GM19240 (cell line): ENCODE results near the gene ALDH3B2.
"Not testable (repeated sequence)": the region's sequence is repeated elsewhere in the genome, so short reads cannot be mapped to it uniquely, and the experiment has no call there.

Experiments
- DNase-seq: peaks from one replicate; pipeline ENCODE4 v3.0.0; 2011; ENCODE audit warnings: low spot score; ENCODE audit not compliant: insufficient read length

The ALDH3B2 gene

DNA sequence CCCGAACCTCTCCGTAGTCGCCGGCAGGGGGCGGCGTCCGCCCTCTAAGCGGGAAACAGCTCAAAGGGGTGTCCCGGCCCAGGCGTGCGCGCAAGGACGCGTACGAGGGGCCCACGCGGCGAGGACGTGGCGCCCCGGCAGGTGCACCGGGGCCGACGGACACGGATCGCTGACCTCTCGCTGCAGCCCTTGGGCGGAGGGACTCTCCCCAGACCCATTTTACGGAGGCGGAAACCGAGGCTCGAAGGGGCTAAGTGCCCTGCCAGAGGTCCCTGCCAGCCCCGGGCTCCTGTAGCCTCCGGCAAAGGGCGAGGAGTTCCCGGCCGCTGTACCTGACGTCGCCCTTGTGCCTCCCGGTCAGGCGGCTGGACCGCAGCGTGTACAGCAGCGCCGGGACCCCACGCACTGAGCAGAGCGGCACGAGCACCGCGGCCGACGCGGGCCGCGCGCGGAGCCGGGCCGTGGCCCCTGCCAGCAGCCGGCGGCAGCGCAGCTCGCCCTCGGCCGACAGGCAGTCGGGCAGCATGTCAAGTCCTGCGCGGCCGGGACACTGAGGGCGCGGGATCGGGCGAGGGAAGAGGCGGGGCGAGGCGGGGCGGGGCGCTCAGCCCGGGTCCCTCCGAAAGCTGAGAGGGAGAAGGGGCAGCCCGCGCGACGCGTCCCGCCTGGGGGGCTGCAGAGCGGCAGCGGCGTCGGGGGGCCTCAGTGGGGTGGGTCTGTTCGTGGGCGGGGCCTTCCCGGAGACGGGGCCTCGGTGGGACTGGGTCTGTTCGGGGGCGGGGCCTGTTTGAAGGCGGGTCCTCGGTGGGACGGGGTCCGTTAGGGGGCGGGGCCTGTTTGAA lies 44.8 kb downstream of the ALDH3B2 start, which contains the start of gene NUDT8:
NUDT8 (minus strand) TSS at position 552 of the 842 bp plus-strand sequence; CDS start at position 526, 26 bp downstream.
- DNase-seq = peak; percentile 83

DNA sequence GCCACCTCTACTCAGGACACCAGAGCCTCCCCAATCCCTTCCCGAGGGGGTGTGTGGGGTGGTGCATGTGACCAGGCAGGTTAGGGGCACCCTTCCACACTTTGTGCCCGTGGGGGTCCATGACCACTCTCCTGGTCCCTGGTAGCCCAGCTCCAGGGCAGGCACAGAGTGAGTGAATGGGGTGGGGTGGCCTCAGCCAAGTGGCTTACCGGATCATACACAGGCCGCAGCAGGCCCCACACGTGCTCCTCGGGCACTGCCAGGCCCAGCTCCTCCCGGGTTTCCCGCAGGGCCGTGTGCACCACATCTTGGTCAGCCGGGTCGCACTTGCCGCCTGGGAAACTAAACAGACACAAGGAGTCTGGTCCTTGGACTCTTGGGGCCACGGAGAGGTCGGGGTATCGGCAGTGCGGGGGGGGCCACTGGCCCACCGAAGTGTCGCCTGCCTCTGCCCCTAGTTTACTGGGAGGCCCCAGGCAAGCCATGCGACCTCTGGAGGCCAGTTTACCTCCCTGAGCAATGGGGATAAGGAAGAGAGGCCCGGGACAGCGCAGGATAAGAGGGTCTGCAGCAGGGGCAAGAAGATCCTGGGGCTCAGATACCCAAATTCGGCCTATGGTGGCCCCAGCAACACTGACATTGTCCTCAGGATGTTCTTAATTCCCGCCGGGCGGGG lies 45.6 kb downstream of the ALDH3B2 start:
- no peak for DNase-seq

DNA sequence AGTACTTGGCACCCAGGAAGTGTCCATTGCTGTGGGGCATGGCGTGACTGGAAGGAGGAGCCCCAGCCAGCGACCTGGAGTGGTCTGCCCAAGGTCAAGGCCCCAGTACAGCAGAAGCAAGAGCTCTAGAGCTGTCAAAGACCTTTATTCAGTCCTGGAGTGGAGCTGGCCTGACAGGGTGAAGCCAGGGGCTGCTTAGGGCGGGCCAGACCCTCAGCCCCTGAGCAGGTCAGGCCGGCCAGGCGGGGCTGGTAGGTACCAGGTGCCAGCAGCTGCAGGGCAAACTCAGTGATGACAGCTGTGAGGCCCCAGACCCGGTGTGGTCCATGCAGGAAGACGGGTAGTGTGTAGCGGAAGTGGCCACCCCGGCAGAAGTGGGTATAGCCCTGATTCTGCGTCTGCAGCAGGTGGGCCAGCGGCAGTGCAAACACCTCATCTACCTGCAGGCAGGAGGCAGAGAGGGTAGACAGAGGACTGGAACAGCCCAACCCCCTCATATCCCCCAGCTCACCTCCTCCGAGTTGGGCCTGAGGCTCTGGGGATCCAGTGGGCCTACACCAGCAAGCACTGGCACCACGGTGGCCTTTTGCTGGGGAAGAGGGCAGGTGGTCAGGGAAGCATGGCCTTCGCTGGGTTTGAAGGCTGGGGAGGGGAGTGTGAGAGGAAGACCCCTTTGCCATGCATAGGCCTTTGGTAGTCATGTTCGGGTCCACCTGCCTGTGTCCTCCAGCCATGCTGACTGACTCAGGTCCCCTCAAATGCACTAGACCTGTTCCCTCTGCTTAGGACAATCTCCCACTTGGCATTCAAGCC lies 46.4 kb downstream of the ALDH3B2 start:
- no peak for DNase-seq

DNA sequence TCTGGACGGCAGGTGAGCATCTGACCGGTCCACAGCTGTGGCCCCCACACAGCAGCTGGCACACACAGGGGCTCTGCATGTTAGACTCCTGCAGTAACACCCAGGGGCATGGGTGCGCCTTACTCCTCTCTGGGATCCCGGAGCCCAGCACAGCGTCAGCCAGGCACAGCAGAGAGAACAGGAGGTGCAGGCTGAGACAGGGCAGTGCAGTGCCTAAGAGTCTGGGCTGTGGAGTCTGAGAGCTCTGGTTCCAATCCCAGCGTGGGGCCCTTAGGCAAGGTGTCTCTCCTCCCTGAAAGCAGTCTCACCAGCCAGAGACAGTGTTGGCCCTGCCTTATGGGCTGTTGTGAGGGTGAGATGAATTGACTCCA lies 47.0 kb downstream of the ALDH3B2 start:
- no peak for DNase-seq

DNA sequence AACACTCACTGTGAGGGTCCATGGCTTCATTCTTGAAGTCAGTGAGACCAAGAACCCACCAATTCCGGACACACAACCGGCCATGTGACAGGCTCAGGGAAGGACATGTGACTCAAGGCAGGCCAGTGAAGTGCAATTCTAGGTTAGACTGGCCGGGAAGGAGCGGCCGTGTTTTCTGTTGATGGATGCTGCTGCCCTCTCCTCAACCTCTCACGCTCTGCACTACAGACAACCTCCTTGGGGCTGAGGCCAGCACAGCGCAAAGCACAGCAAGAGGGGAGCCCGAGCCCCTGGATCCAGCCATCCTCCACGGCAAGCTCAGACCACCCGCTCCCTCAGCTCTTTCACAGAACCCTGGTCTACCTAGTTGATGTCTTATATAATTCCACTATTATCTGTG lies 47.5 kb downstream of the ALDH3B2 start:
- DNase-seq = no peak

DNA sequence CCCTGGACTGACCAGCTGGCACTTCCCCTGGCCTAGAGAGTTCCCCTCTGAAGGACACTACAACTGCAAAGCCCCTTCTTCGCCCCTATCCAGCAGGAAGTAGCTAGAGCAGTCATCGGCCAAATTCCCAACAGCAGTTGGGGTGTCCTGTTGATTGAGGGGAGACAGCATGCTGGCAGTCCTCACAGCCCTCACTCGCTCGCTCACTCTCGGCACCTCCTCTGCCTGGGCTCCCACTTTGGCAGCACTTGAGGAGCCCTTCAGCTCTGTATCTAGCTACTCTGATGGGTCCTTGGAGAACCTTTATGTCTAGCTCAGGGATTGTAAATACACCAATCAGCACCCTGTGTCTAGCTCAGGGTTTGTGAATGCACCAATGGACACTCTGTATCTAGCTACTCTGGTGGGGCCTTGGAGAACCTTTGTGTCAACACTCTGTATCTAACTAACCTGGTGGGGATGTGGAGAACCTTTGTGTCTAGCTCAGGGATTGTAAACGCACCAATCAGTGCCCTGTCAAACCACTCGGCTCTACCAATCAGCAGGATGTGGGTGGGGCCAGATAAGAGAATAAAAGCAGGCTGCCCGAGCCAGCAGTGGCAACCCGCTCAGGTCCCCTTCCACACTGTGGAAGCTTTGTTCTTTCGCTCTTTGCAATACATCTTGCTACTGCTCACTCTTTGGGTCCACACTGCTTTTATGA lies 48.1 kb downstream of the ALDH3B2 start:
- not testable (repeated sequence) for DNase-seq

DNA sequence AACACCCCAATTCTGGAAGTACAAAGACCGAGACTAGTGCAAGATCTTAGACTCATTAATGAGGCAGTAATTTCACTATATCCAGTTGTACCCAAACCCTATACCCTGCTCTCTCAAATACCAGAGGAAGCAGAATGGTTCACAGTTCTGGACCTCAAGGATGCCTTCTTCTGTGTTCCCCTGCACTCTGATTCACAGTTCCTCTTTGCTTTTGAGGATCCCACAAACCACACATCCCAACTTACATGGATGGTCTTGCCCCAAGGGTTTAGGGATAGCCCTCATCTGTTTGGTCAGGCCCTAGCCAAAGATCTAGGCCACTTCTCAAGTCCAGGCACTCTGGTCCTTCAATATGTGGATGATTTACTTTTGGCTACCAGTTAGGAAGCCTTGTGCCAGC lies 50.6 kb downstream of the ALDH3B2 start:
- DNase-seq = not testable (repeated sequence)

DNA sequence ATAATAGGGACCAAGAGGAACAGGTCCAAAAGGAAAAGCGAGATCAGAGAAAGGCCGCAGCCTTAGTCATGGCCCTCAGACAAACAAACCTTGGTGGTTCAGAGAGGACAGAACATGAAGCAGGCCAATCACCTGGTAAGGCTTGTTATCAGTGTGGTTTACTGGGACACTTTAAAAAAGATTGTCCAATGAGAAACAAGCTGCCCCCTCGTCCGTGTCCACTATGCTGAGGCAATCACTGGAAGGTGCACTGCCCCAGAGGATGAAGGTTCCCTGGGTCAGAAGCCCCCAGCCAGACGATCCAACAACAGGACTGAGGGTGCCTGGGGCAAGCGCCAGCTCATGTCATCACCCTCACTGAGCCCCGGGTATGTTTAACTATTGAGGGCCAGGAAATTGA lies 51.5 kb downstream of the ALDH3B2 start:
- not testable (repeated sequence) for DNase-seq

DNA sequence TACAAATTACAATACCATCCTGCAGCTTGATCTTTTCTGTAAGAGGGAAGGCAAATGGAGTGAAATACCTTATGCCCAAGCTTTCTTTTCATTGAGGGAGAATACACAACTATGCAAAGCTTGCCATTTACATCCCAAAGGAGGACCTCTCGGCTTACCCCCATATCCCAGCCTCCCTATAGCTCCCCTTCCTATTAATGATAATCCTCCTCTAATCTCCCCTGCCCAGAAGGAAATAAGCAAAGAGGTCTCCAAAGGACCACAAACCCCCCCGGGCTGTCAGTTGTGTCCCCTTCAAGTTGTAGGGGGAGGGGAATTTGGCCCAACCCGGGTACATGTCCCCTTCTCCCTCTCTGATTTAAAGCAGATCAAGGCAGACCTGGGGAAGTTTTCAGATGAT lies 52.5 kb downstream of the ALDH3B2 start:
- not testable (repeated sequence) for DNase-seq

DNA sequence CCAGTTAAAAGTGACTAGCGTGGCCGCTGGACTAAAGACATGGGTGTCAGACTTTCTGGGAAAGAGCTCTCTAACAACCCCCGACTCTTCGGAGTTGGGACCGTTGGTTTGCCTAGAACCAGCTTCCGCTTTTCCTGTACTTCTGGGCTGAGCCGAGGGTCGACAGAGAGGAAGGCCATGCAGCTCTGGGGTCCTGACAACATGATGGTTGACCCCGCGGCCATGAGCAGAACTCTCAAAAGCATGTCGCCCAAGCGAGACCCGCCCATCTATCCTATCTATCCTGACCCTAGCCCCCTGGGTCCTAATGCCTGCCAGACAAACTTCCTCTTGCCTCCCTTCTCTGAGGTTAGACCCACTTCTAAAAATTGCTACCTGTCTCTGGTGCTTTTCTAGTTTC lies 53.8 kb downstream of the ALDH3B2 start:
- DNase-seq = not testable (repeated sequence)

DNA sequence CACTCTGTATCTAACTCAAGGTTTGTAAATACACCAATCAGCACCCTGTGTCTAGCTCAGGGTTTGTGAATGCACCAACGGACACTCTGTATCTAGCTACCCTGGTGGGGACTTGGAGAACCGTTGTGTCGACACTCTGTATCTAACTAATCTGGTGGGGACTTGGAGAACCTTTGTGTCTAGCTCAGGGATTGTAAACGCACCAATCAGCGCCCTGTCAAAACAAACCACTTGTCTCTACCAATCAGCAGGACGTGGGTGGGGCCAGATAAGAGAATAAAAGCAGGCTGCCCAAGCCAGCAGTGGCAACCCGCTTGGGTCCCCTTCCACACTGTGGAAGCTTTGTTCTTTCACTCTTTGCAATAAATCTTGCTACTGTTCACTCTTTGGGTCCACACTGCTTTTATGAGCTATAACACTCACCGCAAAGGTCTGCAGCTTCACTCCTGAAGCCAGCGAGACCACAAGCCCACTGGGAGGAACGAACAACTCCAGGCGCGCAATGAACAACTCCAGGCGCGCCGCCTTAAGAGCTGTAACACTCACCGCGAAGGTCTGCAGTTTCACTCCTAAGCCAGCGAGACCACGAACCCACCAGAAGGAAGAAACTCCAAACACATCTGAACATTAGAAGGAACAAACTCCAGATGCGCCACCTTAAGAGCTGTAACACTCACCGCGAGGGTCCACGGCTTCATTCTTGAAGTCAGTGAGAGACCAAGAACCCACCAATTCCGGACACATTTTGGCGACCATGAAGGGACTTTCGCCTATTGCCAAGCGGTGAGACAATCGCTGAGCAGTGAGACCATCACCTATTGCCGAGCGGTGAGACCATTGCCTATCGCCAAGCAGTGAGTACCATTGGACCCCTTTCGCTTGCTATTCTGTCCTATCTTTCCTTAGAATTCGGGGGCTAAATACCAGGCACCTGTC lies 54.5 kb downstream of the ALDH3B2 start:
- DNase-seq = not testable (repeated sequence)

DNA sequence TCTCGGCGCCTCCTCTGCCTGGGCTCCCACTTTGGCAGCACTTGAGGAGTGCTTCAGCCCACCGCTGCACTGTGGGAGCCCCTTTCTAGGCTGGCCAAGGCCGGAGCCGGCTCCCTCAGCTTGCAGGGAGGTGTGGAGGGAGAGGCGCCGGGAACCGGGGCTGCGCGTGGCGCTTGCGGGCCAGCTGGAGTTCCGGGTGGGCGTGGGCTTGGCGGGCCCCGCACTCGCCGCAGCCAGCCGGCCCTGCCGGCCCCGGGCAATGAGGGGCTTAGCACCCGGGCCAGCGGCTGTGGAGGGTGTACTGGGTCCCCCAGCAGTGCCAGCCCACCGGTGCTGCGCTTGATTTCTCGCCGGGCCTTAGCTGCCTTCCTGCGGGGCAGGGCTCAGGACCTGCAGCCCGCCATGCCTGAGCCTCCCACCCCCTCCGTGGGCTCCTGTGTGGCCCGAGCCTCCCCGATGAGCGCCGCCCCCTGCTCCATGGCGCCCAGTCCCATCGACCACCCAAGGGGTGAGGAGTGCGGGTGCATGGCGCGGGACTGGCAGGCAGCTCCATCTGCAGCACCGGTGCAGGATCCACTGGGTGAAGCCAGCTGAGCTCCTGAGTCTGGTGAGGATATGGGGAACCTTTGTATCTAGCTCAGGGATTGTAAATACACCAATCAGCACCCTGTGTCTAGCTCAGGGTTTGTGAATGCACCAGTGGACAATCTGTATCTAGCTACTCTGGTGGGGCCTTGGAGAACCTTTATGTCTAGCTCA lies 55.3 kb downstream of the ALDH3B2 start:
- DNase-seq = not testable (repeated sequence)

DNA sequence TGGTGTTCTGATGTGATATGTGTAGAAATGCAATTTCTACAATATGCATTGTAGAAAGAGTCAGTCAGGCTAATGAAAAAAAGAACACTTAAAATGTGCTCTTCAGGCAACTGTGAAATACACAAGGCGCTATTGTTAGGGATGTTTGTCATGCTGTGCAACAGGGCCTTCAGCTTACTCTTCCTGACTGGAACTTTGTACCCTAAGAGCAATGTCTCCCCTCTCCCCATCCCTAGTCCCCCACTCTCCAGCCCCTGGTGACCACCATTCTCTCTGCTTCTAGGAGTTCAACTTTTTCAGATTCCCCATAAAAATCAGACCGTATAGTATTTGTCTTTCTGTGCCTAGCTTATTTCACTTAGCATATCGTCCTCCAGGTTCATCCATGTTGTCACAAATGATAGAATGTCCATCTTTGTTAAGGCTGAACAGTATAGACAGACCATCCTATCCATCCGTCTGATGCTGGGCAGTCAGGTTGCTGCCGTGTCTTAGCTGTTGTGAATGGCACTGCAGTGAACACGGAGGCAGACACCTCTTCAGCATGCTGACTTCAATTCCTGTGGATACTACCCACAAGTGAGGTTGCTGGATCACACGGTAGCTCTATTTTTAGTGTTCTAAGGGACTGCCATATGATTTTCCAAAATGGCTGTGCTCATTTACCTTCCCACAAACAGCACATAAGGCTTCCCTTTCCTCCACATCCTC lies 57.0 kb downstream of the ALDH3B2 start:
- no peak for DNase-seq

DNA sequence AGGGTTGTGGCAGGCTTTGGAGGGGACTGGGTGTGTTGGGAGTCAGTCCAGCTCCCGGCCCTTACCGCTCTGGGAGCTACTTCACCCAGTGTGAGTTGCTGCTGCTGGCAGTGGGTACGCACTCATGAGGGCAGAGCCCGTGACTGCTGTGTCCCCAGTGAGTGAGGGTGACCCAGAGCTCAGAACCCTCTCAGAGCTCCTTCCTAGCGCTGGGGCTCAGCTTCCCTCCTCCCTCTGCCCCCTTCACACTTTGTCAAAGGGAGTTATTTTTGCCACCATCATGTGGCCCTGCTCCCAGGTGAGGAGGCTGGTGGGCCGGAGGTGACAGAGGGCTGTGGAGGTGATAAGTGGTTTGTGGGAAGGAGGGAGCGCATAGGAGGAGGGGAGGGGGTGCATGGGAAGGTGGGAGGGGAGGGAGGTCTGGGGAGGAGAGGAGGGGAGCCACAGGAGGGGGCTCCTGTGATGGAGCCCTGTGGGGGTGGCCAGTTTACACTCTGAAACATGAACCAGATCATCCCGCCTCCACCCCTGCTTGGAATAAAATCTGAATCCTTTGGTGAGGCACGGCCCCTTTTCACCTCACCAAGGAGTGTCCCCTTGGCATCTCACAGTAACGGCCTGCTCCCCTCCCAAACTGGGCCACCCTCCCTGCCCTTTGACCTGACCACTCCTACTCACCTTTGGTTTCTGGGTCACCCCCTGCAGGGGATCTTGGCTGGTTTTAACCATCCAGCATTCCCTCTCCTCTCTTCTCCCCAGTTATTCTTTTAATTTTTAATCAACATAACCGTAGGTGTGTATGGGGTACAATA lies 57.8 kb downstream of the ALDH3B2 start:
- DNase-seq = no peak

DNA sequence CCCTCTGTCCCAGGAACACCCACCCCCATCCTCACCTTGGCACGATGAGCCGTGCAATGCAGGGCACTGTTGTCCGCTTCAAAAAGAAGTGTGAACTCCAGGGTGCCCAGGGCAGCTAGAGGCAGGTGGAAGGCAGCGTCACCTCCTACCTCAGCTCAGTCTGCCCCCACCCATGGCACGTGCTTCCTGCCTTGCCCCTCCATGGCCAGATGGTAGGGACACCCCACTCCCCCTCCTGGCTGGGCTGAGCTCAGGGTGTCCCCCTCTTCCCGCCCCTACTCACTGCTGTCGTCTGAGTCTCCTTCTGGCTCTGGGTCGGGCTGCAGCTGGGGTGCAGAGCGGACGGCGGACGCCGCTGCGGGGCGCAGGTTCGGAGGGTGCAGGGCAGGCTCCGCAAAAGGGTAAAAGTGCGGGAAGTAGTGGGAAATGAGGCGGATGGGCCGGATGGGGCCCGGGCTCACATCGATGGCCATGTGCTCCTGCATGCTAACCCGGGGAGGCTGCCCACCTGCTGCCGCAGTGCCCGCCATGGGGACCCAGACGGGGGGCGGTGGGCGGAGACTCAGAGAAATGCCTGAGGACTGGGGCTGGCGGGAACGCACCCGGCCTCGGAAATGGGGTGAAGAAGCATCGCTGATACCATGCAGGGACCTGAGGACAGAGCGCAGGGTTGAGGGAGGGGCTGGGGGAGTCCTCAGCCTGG lies 58.5 kb downstream of the ALDH3B2 start:
- DNase-seq = no peak

DNA sequence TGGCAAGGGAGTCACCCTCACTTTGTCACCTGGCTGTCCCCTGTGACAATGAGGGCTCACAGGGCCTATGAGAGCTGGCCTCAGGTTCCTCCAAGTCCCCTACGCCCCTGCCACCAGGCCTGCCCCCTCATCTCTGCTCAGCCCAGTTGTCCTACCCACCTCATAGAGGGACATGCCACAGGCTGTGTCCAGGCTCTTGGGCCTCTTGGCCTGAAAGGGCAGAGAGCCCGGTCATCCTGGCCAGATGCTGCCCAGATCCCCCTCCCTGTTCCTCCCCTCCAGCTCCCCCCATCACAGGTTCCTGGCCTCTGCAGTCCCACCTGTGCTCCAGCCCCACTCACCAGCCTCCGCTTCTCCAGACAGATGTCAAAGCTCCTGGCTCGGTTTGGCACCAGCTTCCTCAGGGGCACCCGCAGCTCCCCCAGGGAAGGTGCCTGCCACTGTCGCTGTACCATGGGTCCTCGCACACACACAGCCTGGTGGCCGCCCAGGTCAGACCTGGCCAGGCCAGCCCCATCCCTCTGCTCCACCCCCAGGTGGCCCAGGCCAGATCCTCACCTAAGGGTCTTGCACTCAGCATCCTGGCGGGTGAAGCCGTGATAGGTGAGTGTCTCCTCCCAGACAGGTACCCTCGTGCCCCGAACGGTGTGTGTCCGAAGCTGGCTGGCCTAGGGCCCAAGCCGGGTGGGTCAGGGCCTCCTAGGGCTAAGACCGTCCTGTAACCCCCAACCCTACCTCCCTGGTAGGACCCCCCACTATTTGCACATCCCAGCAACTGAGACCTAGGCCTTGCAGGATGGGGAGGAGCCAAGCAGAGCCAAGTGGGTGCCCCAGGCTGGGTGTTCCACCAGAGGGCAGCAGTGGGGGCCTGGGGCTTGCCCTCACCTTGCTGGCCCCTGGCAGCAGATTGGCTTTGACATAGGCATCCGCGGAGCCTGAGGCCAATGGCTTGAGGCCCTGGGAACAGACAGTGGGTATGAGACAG lies 59.4 kb downstream of the ALDH3B2 start:
- DNase-seq = no peak
